Measurements from ENCODE around the gene TSPAN15. TPM values are rescaled to one million over a fixed set of nuclear protein-coding genes. Genes with fewer than 3 reads are reported as not detected.

Gene TSPAN15
- total RNA-seq, 1 donor, result 0.27 TPM

- no peak for DNase-seq (ENCODE audit: low read depth)
- TF ChIP-seq CTCF (IDR thresholded peaks at IDR 0.05; ENCODE audit: insufficient read depth, low read length), result no peak
- H3K4me3 ChIP-seq (ENCODE audit: low read depth, low read length), result no peak overlapping the region
Measured at GRCh38 chr10:69453795-69454194, 2.5 kb downstream of the TSPAN15 start.

GRCh38 chr10:69455006-69455763 lies 3.9 kb downstream of the TSPAN15 start:
- no peak overlapping the region for H3K4me3 ChIP-seq (ENCODE audit: low read depth, low read length)
- TF ChIP-seq CTCF (IDR thresholded peaks at IDR 0.05; ENCODE audit: insufficient read depth, low read length), result no peak

GRCh38 chr10:69456880-69457693 lies 5.8 kb downstream of the TSPAN15 start:
- no peak for TF ChIP-seq CTCF (IDR thresholded peaks at IDR 0.05; ENCODE audit: insufficient read depth, low read length)
- H3K4me3 ChIP-seq (ENCODE audit: low read depth, low read length), result no peak overlapping the region
- no peak for DNase-seq (ENCODE audit: low read depth)

More at GRCh38 chr10:69455006-69455763, 3.9 kb downstream of the TSPAN15 start:
- DNase-seq (ENCODE audit: low read depth), result no peak

- no peak overlapping the region for H3K4me3 ChIP-seq (ENCODE audit: low read depth, low read length)
- DNase-seq (ENCODE audit: low read depth), result no peak
- no peak for TF ChIP-seq CTCF (IDR thresholded peaks at IDR 0.05; ENCODE audit: insufficient read depth, low read length)
Measured at GRCh38 chr10:69457771-69458237, 6.5 kb downstream of the TSPAN15 start.

GRCh38 chr10:69458430-69459100 lies 7.3 kb downstream of the TSPAN15 start:
- DNase-seq (ENCODE audit: low read depth), result no peak
- H3K4me3 ChIP-seq (ENCODE audit: low read depth, low read length), result no peak overlapping the region
- no peak for TF ChIP-seq CTCF (IDR thresholded peaks at IDR 0.05; ENCODE audit: insufficient read depth, low read length)

- no peak overlapping the region for H3K4me3 ChIP-seq (ENCODE audit: low read depth, low read length)
- no peak for TF ChIP-seq CTCF (IDR thresholded peaks at IDR 0.05; ENCODE audit: insufficient read depth, low read length)
- DNase-seq (ENCODE audit: low read depth), result no peak
Measured at GRCh38 chr10:69459101-69459790, 8.0 kb downstream of the TSPAN15 start.

All from fibroblast of the aortic adventitia (primary cell).